ENCODE measurements around the gene POLR2H.

POLR2H gene

GRCh38 chr3:184389935-184390528 lies 28.5 kb downstream of the POLR2H start:
- no peak for DNase-seq

GRCh38 chr3:184391266-184391665 lies 29.8 kb downstream of the POLR2H start:
- no peak for DNase-seq

GRCh38 chr3:184395320-184395660 lies 33.8 kb downstream of the POLR2H start:
- DNase-seq: no peak

- DNase-seq: no peak
These were observed 37.9 kb downstream of the POLR2H start for GRCh38 chr3:184399410-184399809.

- no peak for DNase-seq
These were observed 43.8 kb downstream of the POLR2H start for GRCh38 chr3:184405075-184406030.

GRCh38 chr3:184409331-184409926 lies 47.9 kb downstream of the POLR2H start:
- DNase-seq: no peak

- DNase-seq: no peak
These were observed 48.5 kb downstream of the POLR2H start for GRCh38 chr3:184409946-184410500.

GRCh38 chr3:184414418-184415202 lies 53.1 kb downstream of the POLR2H start:
- no peak for DNase-seq

- DNase-seq: no peak
These were observed 53.6 kb downstream of the POLR2H start for GRCh38 chr3:184415203-184415490.

GRCh38 chr3:184417619-184418327 lies 56.3 kb downstream of the POLR2H start:
- DNase-seq: peak; percentile 54 to 73 (median 70)

Measured in NCI-H1417 (cell line).